GM19035 (cell line): ENCODE data around the gene PLA2G4B.

ENCODE experiments used
- ATAC-seq: cut with Tn5 transposase; IDR thresholded peaks from one replicate; pipeline ENCODE4 v1.9.1; 2021; ENCODE audit not compliant: unreplicated experiment

Gene PLA2G4B

GRCh38 chr15:41885841-41886240 lies 47.2 kb downstream of the PLA2G4B start:
- no peak for ATAC-seq

GRCh38 chr15:41886741-41887140 lies 48.1 kb downstream of the PLA2G4B start:
- ATAC-seq, result no peak

- no peak for ATAC-seq
Measured at GRCh38 chr15:41887161-41887560, 48.5 kb downstream of the PLA2G4B start.

- no peak for ATAC-seq
Measured at GRCh38 chr15:41887893-41888292, 49.2 kb downstream of the PLA2G4B start.

- no peak for ATAC-seq
Measured at GRCh38 chr15:41888662-41889253, 50.1 kb downstream of the PLA2G4B start.

GRCh38 chr15:41890050-41890690 lies 51.5 kb downstream of the PLA2G4B start:
- no peak for ATAC-seq

GRCh38 chr15:41891226-41891625 lies 52.6 kb downstream of the PLA2G4B start:
- no peak for ATAC-seq

- no peak for ATAC-seq
Measured at GRCh38 chr15:41891946-41892345, 53.3 kb downstream of the PLA2G4B start.

- ATAC-seq, result no peak
Measured at GRCh38 chr15:41892621-41893421, 54.2 kb downstream of the PLA2G4B start.

- ATAC-seq, result no peak
Measured at GRCh38 chr15:41893422-41894250, 55.0 kb downstream of the PLA2G4B start, which contains the start of gene SPTBN5. SPTBN5 (minus strand) TSS chr15:41894053; CDS start chr15:41893497, 556 bp downstream.

GRCh38 chr15:41894251-41894790 lies 55.7 kb downstream of the PLA2G4B start:
- ATAC-seq, result peak; percentile 16

GRCh38 chr15:41894791-41895463 lies 56.3 kb downstream of the PLA2G4B start:
- ATAC-seq, result peak; percentile 85

GRCh38 chr15:41895491-41895890 lies 56.8 kb downstream of the PLA2G4B start:
- ATAC-seq, result no peak

GRCh38 chr15:41895957-41896356 lies 57.3 kb downstream of the PLA2G4B start:
- no peak for ATAC-seq

GRCh38 chr15:41896566-41896965 lies 57.9 kb downstream of the PLA2G4B start:
- ATAC-seq, result no peak

- ATAC-seq, result no peak
Measured at GRCh38 chr15:41897363-41897799, 58.7 kb downstream of the PLA2G4B start.
